GM12878 (cell line): ENCODE measurements around the gene FUBP3. TPM values are rescaled to one million over a fixed set of nuclear protein-coding genes. Genes with fewer than 3 reads are reported as not detected.

Experiments used
- ATAC-seq: fragments of 200-7000 bp; cut with Tn5 transposase; 3 replicates; pipeline ENCODE4 v1.9.1; 2020; ENCODE audit warnings: mild to moderate bottlenecking, moderate library complexity
- BruUV-seq: library from RNA; stranded (reverse); fragments of 400-500 nt; replicated peaks from 2 replicates; lab custom pipeline; 2021; lab: Mats Ljungman, UMichigan
- CTCF ChIA-PET: fragments of 300-600 bp; sonication (Branson Sonifier 250); formaldehyde crosslinking; extraction: SDS; loops from one replicate; lab custom pipeline; 2021; ENCODE audit warnings: inconsistent platforms; lab: Yijun Ruan, JAX
- POLR2A ChIA-PET: fragments of 350-600 bp; formaldehyde crosslinking; extraction: SDS; loops from one replicate; lab custom pipeline; 2021; ENCODE audit warnings: inconsistent platforms; lab: Charles Lee
- RAD21 ChIA-PET: fragments of 300-600 bp; sonication (Branson Sonifier 250); formaldehyde crosslinking; loops from one replicate; lab custom pipeline; 2023; ENCODE audit warnings: antibody characterized with exemption; ENCODE audit not compliant: unreplicated experiment; lab: Charles Lee
- SMC1A ChIA-PET: fragments of 300-600 bp; sonication (Branson Sonifier 250); formaldehyde crosslinking; loops from one replicate; lab custom pipeline; 2023; ENCODE audit not compliant: unreplicated experiment, uncharacterized antibody; lab: Charles Lee
- DNase-seq: peaks from one replicate; pipeline ENCODE4 v3.0.0-alpha.2; 2011; ENCODE audit warnings: low read depth, low spot score
- FAIRE-seq: peaks from 3 replicates; lab custom pipeline; 2011; peaks lifted over from hg19 to GRCh38; lab: Jason Lieb, UNC
- H2AFZ ChIP-seq: 2 replicates; pipeline ENCODE4 v1.6.0; 2011; ENCODE audit warnings: low read depth, low read length, control low read depth; ENCODE audit not compliant: control insufficient read depth
- H3K27ac ChIP-seq: 2 replicates; pipeline ENCODE4 v1.5.1; 2011; ENCODE audit warnings: control low read depth; ENCODE audit not compliant: control insufficient read depth, insufficient read depth
- H3K27me3 ChIP-seq, 2 experiments: replicated peaks in 1 of 2; 2 replicates each; pipeline versions ENCODE4 v1.6.0 to v1.6.1; 2011; ENCODE audit warnings: low read length in 1 of 2; ENCODE audit not compliant: control insufficient read depth in 2 of 2, insufficient read depth in 2 of 2
- H3K36me3 ChIP-seq, 2 experiments: 2 replicates each; pipeline ENCODE4 v1.5.1; 2011; ENCODE audit warnings: low read length in 1 of 2; ENCODE audit not compliant: control insufficient read depth in 2 of 2, insufficient read depth in 2 of 2
- H3K4me1 ChIP-seq: 2 replicates; pipeline ENCODE4 v1.6.1; 2011; ENCODE audit warnings: mild to moderate bottlenecking, low read length, moderate library complexity, mixed read lengths; ENCODE audit not compliant: control insufficient read depth, insufficient read depth
- H3K4me2 ChIP-seq: 2 replicates; pipeline ENCODE4 v1.6.0; 2011; ENCODE audit warnings: control low read depth; ENCODE audit not compliant: control insufficient read depth, insufficient read depth
- H3K4me3 ChIP-seq: fragments of 200-600 bp; sonication (generic); 2 replicates; pipeline ENCODE4 v1.5.1; 2016
- H3K79me2 ChIP-seq: 2 replicates; pipeline ENCODE4 v1.6.0; 2011; ENCODE audit warnings: low read length; ENCODE audit not compliant: control insufficient read depth, insufficient read depth
- H3K9ac ChIP-seq: 2 replicates; pipeline ENCODE4 v1.8.0; 2011; ENCODE audit warnings: low read length, control low read depth, mixed read lengths; ENCODE audit not compliant: control insufficient read depth, insufficient read depth
- H3K9me3 ChIP-seq: replicated peaks from 3 replicates; pipeline ENCODE4 v1.5.1; 2011; ENCODE audit warnings: mild to moderate bottlenecking, low read length; ENCODE audit not compliant: control insufficient read depth, insufficient read depth
- H4K20me1 ChIP-seq: 2 replicates; pipeline ENCODE4 v1.6.0; 2011; ENCODE audit not compliant: control insufficient read depth, insufficient read depth
- CBX3 ChIP-seq: fragments of 200-600 bp; sonication (generic); IDR thresholded peaks from 2 replicates; pipeline ENCODE4 v1.6.1; 2016; ENCODE audit warnings: low read depth, borderline replicate concordance
- EZH2 ChIP-seq: IDR thresholded peaks from 2 replicates; pipeline ENCODE4 v1.6.1; 2012; ENCODE audit warnings: low read depth, mild to moderate bottlenecking, control low read depth, inconsistent platforms, low read length, borderline replicate concordance; ENCODE audit not compliant: control insufficient read depth
- JUNB ChIP-seq: IDR thresholded peaks from 2 replicates; pipeline ENCODE4 v1.6.1; 2016; ENCODE audit warnings: antibody characterized with exemption, mild to moderate bottlenecking
- NFXL1 ChIP-seq: fragments of 450-650 bp; IDR thresholded peaks from 2 replicates; pipeline ENCODE4 v1.6.1; 2017; ENCODE audit warnings: antibody characterized with exemption, mild to moderate bottlenecking, borderline replicate concordance
- SUZ12 ChIP-seq: fragments of 200-600 bp; sonication (generic); IDR thresholded peaks from one replicate; pipeline ENCODE4 v1.6.1; 2018; ENCODE audit warnings: antibody characterized with exemption, mild to moderate bottlenecking; ENCODE audit not compliant: unreplicated experiment
- ZNF384 ChIP-seq: IDR thresholded peaks from 2 replicates; pipeline ENCODE4 v1.6.1; 2012; ENCODE audit warnings: low read depth, mild to moderate bottlenecking, low read length, improper control_type of control experiment, borderline replicate concordance
- ZNF622 ChIP-seq: fragments of 450-650 bp; IDR thresholded peaks from 2 replicates; pipeline ENCODE4 v1.6.1; 2017; ENCODE audit warnings: mild to moderate bottlenecking, inconsistent platforms
- ZSCAN29 ChIP-seq: fragments of 450-650 bp; IDR thresholded peaks from 2 replicates; pipeline ENCODE4 v1.6.1; 2017; ENCODE audit warnings: mild to moderate bottlenecking, moderate library complexity
- WGBS: methylation state at CpG from one replicate; pipeline ENCODE4 v1.1.6; 2016; ENCODE audit warnings: low lambda C conversion rate; ENCODE audit not compliant: insufficient replicate concordance, insufficient coverage; ENCODE audit errors: missing lambda C conversion rate; 5-methylcytosine and 5-hydroxymethylcytosine counted together
- in situ Hi-C: fragments of 300-500 bp; cut with MboI; formaldehyde crosslinking; loops from 9 replicates; pipeline ENCODE4 v1.14.3; 2018; ENCODE audit warnings: mixed read lengths
- intact Hi-C: fragments of 100-400 bp; cut with micrococcal nuclease; formaldehyde crosslinking; loops from one replicate; pipeline ENCODE4 v1.14.2; 2022; ENCODE audit not compliant: unreplicated experiment
- polyA plus RNA-seq, 11 experiments: library from polyadenylated mRNA; depleted of rRNA in 4 of 11; unstranded in 6 of 11; stranded (reverse) in 5 of 11; fragments of >200 nt; fragmentation: Nextera tagmentation in 4 of 11; fragmentation: Illumina TruSeq in 1 of 11; extraction: Ambion mirVana in 4 of 11; extraction: Trizol in 1 of 11; gene quantifications; 1 replicate in 1 of 11; 2 replicates in 10 of 11; pipeline versions ENCODE4 v1.2.1 to v1.2.3, GENCODE V29; 2011 to 2016; ENCODE audit warnings: inconsistent platforms in 2 of 11, missing spikeins in 2 of 11, low read depth in 1 of 11
- total RNA-seq, 4 experiments: library from RNA; depleted of rRNA in 3 of 4; stranded (reverse); fragments of >200 nt in 3 of 4; fragmentation: Illumina TruSeq in 1 of 4; extraction: Trizol in 1 of 4; gene quantifications; 2 replicates each; pipeline versions ENCODE4 v1.2.1 to v1.2.3, GENCODE V29; 2013 to 2021
- TF ChIP-seq, protein P1 (sequence below): fragments of 450-650 bp; formaldehyde crosslinking; IDR thresholded peaks from 2 replicates; pipeline ENCODE4 v1.5.0; 2022; ENCODE audit warnings: mild to moderate bottlenecking, missing genetic modification characterization

The FUBP3 gene
- total and polyA plus RNA-seq, 10 of the 15 experiments (the other 5 are each of a cell fraction or from before 2014, with no cell fraction given), result 2.4 to 49.4 (median 37.2) TPM

DNA sequence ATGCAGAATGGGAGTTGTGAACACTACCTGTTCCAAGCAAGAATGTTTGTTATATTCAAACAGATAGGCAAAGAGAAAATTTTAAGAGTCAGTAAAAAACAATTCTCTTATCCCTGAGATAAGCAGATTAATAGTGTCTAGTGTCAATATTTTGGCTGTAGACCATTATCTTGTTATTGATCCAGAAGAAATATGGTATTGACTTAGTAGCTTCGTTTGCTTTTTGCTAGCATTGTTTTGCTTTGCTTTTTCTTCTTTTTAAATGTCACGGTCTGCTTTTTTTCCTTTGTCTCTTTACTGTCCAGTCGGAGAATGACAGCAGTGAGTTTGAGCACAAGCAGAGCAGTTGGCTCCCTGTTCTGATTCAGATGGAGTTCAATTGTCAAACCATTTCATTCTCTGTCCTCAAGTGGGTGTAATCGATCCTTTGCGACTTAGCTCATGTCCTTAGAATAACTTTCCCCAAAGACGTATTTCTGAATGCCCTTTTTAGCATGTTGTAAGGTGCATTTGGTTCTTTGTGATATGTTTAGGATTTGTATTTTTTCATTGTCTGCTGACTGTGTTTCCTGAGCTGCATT, 29.3 kb downstream of the FUBP3 start:
- H3K36me3 ChIP-seq, result peaks cover 7 to 10% of the 10 kb centered on the region in 2 experiments
- ChIA-PET CTCF (no interaction called here), POLR2A (no interaction called here), SMC1A (no interaction called here), RAD21 (no interaction called here)
- FAIRE-seq (no peak), ATAC-seq (no peak), DNase-seq (no peak)
- in situ Hi-C loops, result no loop called here
- H4K20me1 ChIP-seq, result no peaks in the 10 kb centered on the region
- H3K27me3 ChIP-seq, result no peaks in the 10 kb centered on the region
- TF ChIP-seq, protein P1, sequence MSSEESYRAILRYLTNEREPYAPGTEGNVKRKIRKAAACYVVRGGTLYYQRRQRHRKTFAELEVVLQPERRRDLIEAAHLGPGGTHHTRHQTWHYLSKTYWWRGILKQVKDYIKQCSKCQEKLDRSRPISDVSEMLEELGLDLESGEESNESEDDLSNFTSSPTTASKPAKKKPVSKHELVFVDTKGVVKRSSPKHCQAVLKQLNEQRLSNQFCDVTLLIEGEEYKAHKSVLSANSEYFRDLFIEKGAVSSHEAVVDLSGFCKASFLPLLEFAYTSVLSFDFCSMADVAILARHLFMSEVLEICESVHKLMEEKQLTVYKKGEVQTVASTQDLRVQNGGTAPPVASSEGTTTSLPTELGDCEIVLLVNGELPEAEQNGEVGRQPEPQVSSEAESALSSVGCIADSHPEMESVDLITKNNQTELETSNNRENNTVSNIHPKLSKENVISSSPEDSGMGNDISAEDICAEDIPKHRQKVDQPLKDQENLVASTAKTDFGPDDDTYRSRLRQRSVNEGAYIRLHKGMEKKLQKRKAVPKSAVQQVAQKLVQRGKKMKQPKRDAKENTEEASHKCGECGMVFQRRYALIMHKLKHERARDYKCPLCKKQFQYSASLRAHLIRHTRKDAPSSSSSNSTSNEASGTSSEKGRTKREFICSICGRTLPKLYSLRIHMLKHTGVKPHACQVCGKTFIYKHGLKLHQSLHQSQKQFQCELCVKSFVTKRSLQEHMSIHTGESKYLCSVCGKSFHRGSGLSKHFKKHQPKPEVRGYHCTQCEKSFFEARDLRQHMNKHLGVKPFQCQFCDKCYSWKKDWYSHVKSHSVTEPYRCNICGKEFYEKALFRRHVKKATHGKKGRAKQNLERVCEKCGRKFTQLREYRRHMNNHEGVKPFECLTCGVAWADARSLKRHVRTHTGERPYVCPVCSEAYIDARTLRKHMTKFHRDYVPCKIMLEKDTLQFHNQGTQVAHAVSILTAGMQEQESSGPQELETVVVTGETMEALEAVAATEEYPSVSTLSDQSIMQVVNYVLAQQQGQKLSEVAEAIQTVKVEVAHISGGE (CRISPR knock-in tag), result no peak
- TF ChIP-seq SUZ12 (no peak), JUNB (no peak), ZNF384 (no peak), ZNF622 (no peak), EZH2 (no peak), NFXL1 (no peak), CBX3 (no peak), ZSCAN29 (no peak)
- BruUV-seq, result no TSS peak
- H3K9ac ChIP-seq, result no peak overlapping the region
- intact Hi-C loops, result no loop called here
- H3K4me1 ChIP-seq, result no peaks in the 10 kb centered on the region
- H2AFZ ChIP-seq, result no peak overlapping the region
- H3K9me3 ChIP-seq, result no peaks in the 10 kb centered on the region
- no peak overlapping the region for H3K4me2 ChIP-seq
- H3K4me3 ChIP-seq, result no peak overlapping the region
- no peak overlapping the region for H3K27ac ChIP-seq
- 90% methylated on average over 6 of the region's 6 CpGs for WGBS
- no peaks in the 10 kb centered on the region for H3K79me2 ChIP-seq
